Activated CD4-positive, alpha-beta T cell treated with anti-CD3 and anti-CD28 coated beads, Interleukin-2, amount 50 U/mL, for 4 hours (primary cell): ENCODE results near the gene ABCA8.

Experiments used
- DNase-seq, 2 experiments: peaks; one replicate each; pipeline ENCODE4 v3.0.0-alpha.2; 2020

The ABCA8 gene

DNA sequence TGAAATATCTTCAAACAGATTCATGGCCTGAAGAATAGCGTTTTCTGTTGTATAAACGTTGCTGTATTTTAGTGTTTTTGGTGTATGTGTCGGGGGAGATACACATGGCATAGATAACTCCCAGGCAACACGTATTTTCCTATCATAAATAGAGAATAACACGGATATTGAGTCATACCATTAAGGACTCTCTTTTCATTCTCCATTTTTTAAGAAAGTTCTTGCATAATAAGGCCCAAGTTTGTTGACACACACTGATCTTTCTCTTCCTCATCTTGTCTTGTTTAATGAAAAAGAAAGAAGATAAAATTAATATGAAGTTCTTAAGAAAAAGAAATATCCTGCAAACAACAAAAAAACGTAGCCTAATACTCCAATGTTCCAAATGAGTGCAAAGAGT, 13.4 kb downstream of the ABCA8 start:
- DNase-seq, result no peak

DNA sequence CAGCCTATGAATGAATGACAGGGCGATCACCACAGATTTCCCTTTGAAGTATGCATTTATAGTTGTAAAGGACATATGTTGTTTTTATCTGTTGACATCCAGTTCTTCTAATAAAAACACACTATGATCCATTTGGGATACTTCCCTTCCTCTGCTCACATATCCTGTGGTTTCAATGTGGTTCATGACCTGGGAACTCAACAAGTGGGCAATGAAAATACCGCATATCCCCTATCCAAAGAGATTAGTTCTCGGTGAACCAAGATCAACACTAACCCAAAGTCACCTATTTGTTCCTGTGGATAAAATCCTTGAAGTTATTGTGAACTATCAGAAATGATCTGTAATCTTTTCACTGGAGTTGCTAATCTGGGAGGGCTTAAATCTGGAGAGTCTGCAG, 16.0 kb downstream of the ABCA8 start:
- no peak for DNase-seq

DNA sequence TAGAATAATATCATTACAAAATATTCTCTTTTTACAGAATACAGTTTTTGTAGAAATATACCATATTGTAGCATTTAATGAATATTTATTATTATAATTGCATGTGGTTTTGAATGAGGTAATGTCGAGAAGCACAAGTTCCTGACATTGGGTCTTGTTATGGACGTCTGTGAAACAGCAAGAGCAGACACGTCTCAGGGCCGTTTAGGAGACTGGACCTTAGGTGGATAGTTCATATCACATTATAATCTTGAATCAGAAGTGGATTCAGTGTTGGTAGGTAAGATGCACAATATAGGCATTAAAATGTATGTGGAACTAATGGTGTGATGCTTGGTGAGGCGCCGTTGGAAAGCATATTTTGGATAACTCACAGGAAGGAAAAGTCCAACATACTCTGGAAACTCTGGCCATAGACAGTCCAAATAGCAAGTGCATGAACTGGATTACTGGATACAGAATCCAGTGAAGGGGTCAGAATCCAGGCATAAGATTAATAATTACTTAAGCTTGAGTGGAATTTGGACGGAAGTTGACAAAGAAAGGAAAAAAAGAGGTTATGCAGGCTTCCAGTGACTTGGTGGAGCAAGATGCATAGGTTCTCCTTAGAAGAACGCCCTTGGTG, 17.2 kb downstream of the ABCA8 start:
- no peak for DNase-seq

DNA sequence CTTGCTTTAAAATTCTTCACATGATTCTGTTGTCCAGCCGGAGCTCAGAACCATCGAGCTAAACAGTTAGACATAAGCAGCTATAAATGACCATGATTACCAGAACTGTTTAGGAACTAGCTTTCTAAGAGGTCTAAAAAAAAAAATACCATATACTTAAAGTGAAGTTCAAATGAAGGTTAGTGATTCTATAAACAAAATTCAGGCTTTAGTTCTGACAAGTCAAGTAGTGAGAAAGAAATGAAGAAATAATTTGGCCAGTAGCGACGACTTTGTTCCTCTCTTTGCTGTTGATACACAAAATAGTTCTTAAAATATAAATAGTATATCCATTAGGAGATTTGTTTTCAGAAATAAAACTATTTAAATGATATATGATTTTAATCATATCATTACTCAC, 27.7 kb downstream of the ABCA8 start:
- DNase-seq, result no peak

DNA sequence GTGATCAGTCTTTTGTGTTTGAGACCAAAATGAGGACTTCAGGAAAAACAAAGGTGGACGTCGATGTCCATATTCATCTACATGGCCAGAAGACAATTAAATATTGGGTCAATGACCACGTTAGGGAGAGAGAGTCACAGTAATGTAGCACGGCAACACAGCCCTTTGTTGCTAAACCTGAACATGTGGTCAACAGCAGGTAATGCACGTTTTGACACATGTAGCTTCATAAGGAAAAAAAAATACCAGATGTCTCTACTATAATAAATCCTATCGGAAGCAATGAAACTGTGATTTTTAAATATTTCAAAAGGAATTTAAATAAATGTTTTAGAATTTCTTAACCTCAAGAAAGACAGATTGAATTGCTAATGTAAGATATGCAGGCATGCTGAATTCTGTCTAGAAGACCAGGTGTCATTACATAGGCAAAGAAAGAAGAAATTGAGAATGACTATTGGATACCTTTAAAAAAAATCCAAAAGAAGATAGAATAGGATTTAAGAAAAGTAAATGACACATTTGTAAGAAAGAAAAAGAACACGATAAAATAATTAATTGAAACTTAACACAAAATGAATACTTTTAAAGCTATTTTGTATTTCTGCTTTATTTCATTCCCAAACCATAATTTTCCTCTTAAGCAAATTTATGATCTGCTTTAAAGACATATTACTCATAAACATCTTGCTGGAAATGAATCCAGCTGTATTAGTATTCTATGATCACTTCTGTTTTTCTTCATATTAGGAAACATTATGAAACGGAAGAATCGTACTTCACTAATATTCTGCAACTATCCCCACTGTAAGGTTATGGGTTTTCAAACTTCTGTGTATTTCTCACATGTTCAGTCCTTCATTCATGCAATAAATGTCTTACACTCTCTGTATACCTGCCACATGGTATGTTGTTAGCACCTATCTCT, 30.1 kb downstream of the ABCA8 start:
- no peak for DNase-seq

DNA sequence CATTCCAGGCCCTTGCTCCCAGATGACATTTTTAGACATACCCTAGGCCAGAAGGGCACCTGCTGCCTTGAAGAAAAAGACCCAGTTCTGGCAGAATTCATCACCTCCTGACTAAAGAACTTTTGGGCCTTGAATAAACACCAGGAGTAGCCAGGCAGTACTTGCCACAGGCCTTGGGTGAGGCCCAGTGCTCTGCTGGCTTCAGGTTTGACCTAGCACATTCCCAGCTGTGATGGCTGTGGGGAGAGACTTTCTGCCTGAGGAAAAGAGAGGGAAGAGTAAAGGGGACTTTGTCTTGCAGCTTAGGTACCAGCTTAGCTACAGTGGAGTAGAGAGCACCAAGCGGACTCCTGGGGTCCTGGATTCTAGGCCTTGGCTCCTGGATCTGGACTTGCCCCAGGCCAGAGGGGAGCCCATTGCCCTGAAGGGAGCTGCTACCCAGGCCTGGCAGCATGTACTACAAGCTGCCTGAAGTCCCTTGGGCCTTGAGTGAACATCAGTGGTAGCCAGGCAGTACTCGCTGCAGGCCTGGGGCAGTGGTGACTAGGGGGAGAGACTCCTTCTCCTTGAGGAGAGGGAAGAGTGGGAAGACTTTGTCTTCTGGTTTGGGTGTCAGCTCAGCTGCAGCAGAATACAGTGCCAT, 44.3 kb downstream of the ABCA8 start:
- DNase-seq, result no peak

DNA sequence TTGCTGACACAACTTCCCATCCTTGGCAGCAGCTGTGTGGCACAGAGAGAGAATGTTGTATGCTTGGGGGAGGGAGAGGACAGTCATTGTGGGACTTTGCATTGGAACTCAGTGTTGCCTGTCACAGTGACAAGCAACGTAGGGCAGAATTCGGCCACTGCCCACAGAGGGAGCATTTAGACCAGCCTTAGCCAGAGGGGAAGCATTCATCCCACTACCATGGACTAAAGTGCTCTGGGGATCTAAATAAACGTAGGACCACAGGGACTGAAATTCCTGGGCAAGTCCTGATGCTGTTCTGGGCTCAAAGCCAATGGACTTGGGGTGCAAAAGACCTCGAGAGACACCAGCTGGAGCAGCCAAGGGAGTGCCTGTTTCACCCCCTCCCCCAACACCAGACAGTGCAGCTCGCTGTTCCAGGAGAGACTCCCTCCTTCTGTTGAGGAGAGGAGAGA, 44.9 kb downstream of the ABCA8 start:
- DNase-seq, result no peak

DNA sequence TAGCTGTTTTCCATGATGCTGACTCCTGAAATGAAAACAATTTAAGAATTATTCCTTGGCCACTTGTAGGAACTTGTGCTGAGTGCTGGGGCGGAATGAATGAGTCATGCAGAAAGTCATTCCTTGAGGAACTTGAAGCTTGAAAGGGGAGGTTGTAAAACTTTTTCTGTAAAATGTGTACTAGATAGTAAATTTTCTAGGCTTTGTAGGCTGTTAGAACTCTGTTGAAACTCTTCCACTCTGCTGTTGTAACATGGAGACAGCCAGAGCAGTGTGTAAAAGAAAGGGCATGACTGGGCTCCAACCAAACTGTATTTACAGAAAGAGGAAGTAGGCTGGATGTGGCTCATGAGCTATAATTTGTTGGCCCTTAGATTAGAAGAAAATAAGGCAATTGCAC, 46.1 kb downstream of the ABCA8 start:
- DNase-seq, result no peak

DNA sequence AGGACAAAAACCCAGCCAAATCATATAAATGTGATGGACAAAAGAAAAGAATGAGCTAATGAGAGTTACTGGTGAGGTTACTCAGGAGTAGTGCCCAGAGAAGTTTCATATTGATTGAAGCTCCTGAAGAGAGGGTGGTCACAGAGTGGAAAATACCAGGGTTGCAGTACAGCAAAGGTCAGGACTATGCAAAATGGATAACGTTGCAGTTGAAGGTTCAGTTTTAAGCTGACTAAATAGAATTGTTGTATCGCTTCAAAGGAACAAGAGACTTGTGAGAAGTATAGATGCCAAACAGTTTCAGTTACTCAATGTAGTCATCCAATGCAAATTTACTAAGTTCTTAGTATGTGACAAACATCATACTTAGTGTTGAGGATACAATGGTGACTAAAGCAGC, 47.1 kb downstream of the ABCA8 start:
- DNase-seq, result no peak

DNA sequence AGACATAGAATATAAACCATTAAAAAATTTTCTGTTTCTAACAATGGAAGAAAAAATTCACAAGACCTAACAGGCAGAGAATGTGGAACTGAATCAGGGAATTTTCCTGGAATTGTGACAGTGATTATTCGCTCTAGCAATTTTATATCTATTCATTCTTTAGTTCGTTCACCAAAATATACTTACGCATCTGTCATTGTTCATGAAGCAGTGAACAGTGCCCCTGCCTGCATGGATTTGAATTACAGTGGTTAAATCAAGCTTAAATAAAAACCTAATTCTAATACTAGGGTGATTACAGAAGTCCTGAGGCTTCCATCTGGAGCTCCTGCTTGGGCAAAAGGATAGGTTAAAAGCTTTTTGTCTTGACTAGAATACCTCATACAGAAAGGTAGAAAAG, 48.6 kb downstream of the ABCA8 start:
- DNase-seq, result no peak

DNA sequence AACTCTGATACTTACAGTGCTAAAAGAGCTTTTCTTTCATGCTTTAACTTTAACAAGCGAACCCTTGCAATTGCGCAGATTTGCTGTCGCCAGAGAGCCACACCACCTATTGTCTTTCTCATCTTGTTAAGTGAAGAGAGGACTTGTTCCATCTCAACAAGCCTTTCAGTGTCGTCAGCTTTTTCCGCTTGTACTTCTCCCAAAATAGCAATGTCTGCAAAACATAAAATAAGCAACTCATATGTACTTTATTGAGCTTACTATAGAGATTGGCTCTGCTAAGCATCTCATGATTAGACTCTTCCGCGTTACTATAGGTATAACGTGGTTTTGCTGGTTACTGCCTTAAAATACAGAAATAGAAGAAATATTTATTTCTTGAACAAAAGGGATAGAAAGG, 51.9 kb downstream of the ABCA8 start:
- DNase-seq, result no peak

DNA sequence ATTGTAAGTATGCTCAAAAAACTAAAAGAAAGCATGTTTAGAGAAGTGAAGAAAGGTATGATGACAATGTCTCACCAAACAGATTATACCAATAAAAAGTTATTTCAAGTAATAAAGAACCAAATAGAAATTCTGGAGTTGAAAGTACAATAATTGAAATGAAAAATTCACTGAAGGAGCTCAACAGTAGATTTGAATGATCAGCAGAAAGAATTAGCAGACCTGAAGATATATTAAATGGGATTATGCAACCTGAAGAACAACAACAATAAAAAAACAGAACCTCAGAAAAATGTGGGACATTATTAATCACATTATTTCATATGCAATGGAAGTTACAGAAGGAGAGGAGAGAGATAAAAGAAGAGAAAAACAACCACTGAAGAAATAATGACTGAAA, 57.6 kb downstream of the ABCA8 start:
- no peak for DNase-seq

DNA sequence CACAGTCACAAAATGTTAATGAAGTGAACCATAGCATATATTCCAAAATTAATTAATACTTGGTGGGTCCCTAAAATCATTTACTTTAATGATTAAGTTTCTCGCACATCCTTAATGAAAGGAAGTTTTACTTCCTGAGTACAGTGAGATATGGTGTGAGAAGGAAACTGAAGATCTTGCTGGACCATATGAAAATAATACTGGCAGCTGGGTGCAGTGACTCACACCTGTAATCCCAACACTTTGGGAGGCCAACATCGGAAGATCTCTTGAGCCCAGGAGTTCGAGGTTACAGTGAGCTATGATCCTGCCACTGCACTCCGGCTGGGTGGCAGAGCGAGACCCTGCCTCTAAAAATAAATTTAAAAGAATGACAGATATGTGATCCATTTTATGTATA, 62.5 kb downstream of the ABCA8 start:
- no peak for DNase-seq

DNA sequence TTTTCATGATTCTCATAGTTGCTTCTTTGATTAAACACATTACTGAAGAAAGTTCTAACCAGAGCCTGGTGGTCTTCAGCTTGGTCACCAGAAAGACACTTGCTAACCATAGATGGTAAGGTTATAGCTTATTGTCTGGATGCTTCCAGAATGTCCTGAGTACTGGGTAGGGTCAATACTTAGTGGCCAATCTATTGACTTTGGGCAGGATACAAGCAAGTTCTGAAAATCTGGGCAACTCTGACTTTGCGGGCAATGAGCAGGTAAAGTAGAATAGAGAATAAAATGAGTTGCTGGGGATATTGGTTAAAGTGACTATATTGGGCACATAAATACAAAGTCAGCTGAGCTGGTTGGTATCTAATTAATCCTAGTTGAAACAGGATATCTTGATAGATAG, 63.0 kb downstream of the ABCA8 start:
- no peak for DNase-seq

DNA sequence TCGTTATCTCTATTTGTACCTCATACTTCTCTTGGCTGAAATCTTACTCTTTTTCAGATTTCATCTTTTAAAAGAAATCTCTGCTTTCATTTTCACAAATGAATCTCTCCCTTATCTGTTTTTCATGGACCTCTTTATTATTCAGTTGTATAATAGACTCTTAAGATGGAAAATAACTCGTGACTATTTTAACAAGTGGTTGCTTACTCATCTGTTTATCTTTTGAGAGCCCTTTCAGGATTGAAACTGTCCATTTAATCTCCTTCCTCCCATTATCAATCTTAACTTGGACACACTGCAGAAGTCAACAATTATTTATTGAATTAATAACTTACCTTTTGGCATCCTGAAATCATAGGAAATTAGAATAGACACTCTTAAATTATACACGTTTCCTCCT, 68.8 kb downstream of the ABCA8 start:
- DNase-seq, result no peak

DNA sequence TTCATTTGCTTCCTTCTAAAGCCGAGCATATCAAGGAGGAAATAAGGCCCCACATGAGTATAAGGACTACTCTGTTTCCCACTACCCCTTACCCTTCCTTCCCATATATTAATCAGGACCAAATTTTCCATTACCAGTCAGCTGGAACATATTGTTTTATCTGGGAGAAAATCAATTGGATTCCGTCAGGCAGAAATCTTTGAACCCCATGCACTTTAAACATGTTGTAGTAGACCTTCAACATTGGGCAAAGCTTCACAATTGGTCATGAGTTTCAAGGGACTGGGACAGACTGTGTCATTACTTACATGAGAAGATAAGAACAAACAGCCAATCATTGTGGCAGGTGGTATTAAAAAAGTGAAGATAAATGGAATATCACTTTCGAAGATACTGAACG, 70.3 kb downstream of the ABCA8 start:
- DNase-seq, result no peak

DNA sequence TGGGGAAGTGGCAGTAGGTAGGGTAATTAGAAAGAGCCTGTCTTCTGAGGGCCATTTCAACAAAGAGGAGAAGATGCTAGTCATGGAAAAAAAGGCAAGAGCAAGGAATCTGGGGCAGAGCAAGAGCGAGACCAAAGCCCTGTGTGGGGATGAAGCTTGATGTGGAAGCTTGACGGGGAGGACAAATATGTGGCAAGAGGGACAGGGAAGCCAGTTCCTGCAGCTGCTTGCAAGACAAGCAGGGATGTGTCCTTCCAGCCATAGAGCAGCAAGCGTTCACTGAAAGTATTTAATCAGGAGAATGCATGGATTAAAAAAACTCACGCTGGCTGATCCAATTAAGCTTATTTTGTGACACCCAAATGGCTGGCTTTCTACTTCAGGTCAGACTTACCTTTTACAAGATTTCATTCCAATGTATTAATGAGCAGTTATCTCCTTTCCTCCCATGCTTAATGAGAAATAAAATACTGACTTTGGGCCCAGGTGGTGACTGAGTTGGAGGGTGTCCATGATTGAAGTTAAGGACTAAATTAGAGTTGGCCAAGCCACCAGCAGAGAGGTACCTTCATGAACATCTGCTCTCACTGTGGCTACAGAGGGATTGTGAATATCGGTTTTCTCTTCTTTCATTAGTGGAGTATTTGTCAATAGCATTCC, 76.8 kb downstream of the ABCA8 start:
- DNase-seq, result no peak

DNA sequence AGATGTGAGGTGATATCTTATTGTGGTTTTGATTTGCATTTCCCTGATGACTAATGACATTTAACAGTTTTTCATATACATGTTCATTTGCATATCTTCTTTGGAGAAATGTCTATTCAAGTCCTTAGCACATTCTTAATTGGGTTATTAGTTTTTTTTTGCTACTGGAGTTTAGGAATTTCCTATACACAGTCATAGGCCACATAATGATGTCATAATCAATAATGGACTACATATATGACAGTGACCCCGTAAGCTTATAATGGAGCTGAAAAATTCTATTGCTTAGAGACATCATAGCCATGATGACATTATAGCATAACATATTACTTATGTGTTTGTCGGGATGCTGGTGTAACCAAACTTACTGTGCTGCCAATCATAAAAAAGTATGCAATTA, 83.7 kb downstream of the ABCA8 start:
- no peak for DNase-seq

DNA sequence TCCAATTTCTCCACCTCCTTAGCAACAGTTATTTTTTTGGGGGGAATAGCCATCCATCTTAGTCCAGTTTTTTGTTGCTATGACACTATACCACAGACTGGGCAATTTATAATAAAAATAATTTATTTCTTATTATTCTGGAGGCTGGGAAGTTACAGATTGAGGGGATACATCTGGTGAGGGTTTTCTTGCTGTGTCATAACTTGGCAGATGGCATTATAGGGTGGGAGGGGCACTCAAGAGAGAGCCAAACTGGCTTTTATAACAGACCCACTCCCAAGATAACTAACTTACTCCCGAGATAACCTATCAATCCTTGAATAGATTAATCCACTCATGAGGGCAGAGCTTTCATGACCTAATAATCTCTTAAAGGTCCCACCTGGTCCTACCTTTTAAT, 84.2 kb downstream of the ABCA8 start:
- DNase-seq, result no peak

DNA sequence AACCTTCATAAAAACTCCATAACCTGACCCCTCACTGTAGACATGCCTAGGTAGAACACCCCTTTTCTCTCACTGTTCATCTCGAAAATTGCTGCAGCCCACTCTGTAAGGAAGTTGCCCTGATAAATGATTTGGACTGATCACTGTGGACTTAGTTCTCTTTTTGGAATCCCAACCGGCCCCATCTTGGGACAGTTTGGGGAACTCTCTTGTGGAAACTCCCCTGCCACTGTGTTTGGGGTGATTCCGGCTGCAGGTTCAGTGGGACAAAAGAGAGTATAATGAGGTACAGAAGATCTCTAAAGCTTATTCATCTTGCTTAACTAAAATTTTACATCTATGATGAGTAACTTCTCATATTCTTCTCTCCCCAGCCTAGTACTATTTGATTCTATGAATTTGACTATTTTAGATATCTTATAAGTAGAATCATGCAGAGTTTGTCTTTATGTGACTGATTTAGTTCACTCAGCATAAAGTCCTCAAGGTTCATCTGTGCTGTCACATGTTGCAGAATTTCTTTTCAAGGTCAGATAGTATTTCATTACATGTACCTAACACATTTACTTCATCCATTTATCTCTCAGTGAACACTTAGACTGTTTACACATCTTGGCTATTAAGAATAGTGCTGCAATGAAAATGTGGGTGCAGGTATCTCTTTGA, 84.9 kb downstream of the ABCA8 start:
- no peak for DNase-seq

DNA sequence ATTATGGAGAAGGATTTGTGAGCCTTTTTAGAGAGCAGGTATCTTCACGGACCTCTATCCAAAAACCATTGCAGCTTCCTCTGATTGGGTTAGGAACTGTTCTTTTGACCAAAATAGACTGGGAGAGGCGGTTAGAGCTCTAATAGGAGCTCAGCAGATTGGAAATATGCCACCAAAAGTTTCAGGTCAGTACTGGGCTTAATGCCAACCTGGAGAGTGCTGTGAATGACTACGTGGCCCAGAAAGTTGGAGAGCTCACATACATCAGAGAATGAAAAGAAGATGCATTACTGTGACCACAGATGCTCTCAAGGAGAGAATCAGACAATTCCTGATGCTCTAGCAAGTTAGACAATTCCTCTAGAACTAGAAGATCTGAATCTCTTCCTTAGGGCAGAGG, 86.5 kb downstream of the ABCA8 start:
- DNase-seq, result no peak

DNA sequence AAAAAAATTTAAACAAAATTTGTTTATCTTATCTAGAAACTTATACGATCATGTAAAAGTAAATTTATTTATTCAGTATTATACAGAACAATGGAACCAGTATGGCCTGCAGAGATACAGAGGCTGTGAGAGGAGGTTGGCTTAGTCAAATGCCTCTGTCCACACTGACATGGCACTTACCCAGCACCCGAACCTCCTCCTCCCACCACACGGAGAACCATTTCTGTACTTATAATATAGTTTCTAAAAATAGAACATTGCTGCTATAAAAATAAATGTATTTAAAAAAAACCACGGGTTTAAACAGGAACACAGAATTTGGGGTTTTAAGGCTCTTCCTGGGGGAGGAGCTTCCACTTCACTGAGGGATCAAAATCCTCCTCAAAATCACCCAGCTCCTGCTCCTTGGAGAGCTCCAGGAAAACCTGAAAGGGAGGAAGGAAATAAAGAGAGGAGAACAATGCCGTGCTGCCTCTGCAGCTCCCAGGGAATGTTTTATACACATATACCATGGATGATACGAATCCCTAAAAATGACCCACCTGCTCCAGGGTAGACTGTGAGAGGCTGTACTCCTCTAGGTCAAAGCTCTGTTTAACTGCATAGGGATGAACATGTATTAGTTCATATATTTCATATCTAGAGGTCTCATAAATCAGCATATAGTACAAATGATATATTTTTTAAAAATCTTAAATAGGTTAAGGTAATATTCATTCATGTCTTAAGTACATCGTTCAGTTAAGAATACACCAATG, 87.3 kb downstream of the ABCA8 start:
- DNase-seq, result no peak
